ENCODE results near the gene LIPT1.
"Not testable (repeated sequence)": the region's sequence is repeated elsewhere in the genome, so short reads cannot be mapped to it uniquely, and the experiment has no call there.

Gene LIPT1

DNA sequence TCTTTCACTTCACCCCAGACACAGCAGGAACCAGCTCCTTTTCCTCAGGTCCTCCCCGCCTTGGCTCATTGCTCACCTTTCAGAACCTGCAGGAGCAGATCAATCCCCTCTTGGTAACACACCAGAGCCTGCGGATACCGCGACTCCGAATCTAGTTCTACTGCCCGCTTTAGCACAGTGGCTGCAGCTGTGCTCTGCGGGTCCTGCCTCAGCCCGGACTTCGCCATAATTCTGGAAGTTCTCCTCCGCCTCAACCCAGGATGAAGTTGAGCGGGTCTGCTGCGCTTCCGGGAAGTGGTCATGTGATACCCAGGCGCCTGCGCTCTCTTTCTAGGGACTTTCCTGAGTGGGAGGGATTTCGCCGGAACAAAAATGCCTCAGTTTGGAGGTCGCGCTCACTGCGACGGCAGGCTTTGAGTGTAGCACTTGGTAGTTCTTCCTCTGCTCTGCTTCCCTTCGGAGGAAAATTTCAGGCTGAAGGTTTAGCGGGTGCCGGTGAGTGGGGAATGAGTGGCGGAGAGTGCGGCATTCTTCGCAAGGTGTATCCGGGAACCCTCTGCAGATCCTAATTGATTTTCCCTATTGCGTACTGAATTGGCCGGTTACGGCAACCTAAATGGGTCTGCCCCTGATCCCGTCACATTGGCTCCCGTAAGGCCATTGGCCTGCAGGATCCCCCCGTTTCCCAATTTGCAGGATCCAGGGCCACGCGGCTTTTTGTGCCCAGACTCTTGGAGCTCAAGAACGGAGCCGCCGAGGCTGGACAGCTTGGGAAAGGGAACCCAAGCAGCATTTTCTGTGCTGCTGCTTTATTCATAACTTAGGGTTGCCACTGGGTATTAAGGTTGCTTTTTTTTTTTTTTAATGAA is 26.2 kb downstream of the LIPT1 start, which contains the start of the genes MITD1 and MRPL30:
MITD1 (minus strand) TSS at position 304 of the 869 bp plus-strand sequence; CDS start at position 227, 77 bp downstream.
MRPL30 (plus strand) TSS at position 430 of the 869 bp plus-strand sequence. CDS start 5,020 bp downstream, outside the sequence.
- peak; percentile 88 for DNase-seq

- no peak for DNase-seq
Measured at GRCh38 chr2:99181624-99182000, 26.8 kb downstream of the LIPT1 start.

DNA sequence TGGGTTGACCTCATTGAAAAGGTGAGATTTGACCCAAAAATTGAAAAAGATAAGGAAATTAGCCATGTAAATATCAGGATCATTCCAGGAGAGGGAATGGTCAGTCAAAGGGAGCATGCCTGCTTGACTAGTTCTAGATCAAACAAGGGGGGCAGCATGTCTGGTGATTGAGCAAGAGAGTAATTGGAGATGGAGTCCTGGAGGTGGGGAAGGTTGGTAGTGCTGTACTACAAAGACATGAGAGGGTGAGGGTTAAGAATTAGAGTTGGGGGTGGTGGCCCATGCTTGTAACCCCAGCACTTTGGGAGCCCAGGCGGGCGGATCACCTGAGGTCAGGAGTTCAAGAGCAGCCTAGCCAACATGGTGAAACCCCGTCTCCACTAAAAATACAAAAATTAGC is 28.3 kb downstream of the LIPT1 start:
- DNase-seq = no peak

DNA sequence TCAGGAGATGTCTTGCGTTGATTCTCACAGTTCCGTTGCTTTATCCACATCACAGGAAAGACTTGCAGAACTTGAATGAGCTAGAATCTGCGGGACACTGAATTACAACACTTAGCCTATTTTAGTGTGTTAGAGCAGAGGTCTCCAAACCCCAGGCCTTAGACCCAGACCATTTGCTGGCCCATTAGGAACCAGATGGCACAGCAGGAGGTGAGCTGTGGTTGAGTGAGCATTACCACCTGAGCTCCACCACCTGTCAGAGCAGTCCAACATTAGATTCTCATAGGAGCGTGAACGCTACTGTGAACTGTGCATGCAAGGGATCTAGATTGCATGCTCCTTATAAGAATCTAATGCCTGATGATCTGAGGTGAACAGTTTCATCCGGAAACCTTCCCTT is 30.0 kb downstream of the LIPT1 start:
- DNase-seq = no peak

DNA sequence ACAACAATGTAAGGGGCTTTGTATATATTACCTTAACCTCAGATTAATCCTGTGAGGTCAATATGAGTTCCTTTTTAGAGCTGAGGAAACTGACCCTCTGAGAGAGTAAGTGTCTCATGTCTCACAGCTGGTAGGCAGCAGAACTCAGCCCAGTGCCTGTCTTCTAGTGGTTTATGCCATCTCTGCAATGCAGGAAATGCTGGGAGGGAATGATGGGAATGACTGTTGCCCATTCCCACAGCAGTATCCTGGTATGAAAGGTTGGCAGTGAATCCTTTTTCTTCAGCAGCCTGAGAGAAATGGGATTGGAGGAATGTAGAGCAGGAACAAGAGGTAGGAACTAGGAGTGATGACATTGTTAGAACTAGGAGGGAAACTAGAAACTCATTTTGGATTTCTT is 32.2 kb downstream of the LIPT1 start:
- DNase-seq = no peak

DNA sequence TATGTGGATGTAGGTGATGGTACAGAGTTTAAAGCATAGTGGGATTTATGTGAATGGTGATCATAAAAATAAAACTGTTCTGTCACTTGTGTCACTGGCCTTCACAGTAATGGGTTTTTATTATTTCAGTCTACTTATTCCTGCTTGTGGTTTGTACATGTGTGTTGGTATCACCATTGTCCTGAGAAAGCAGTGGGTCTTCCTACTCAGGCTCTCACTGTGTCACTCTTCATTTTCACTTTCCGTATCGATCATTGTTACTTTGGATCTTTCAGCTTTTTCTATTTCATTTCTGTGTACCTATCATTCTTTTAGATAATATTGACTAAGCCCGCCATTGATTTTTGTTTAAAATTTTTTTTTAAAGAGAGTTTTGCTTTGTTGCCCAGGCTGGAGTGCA is 33.6 kb downstream of the LIPT1 start:
- no peak for DNase-seq

- DNase-seq = no peak
Measured at GRCh38 chr2:99190548-99190947, 35.8 kb downstream of the LIPT1 start.

- DNase-seq = not testable (repeated sequence)
Measured at GRCh38 chr2:99192364-99192763, 37.6 kb downstream of the LIPT1 start.

DNA sequence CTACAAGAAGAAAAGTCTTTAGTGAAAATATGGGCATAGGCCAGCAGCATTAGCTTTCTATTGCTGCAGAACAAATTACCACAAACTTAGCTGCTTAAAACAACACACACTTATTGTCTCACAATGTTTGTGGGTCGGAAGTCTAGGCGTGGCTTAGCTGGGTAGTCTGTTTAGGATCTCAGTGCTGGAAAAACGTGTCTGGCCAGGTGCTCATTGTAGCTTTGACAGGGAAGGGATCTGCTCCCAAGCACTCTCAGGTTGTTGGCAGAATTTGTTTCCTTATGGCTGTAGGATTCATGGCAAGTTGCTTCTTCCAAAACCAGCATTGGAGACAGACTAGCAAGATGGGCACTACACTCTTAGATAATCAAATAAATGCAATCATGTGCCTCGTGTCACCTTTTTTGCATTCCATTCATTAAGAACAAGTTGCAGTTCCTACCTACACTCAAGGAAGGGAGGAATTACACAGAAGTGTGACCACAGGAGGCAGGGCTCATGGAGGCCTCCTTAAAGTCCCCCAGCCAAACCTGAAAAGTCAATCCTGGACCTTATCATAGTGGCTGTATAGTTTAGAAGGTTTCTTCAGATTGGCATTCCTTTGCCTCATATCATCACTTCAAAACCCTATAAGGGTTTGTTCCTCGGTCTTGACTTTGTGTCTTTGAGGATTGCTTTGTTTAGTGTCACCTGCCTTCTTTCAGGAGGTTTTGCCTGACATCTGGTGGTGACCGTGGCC is 43.5 kb downstream of the LIPT1 start:
- no peak for DNase-seq

DNA sequence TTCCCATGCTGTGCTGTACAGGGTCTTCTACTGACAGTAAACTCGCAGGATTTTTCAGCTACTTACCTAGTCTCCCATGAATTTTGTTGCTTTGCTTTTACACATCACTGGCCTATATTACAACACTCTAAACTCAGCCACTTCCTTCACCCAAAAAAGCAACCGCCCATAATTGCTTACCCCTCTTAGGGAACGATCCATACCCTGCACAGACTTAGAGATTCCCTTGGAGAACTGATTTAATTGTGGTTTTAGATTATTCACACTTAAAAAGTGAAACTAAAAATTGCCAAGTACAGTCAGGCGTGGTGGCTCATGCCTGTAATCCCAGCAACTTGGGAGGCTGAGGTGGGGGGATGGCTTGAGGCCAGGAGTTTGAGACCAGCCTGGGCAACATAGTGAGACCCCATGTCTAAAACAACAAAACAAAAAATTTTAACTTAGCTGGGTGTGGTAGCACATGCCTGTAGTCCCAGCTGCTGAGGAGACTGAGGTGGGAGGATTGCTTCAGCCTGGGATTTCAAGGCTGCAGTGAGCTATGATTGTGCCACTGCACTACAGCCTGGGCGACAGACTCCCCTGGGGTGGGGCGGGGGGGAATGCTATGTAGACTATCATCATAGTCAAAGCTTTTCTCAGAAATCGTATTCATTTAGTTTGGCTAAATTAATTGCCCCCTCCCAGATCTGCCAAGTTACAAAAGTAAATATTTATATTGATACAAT is 45.5 kb downstream of the LIPT1 start:
- DNase-seq = no peak

DNA sequence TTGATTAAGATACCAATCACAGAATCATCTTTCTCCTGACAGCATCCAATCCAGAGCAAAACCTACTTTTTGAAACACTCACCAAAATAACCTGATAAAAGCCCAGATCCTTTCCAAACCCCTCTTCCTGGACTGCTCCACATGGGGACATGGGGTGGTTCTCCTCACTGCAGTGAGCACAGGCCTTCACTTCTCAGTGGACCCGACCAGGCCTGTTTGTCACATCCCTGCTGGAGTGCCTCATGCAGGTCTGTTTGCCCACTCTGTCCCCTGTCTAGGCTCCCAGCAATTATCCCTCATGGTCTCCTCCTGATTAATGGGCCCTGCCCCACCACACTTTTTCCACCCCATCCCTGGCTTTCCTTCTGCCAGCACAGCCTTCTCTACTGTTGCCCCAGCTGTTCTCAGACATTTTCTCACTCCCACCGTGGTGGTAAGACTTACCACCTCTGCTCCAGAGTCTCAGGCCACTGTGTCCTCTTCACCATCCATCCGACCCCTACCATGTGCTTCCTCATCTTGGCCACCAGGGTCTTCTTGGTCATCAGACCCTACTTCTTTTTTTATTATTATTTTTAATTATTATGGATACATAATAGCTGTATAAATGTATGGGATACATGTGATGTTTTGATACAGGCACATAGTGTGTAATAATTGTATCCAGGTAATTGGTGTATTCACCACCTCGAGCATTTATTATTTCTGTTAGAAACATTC is 47.4 kb downstream of the LIPT1 start:
- DNase-seq = no peak

DNA sequence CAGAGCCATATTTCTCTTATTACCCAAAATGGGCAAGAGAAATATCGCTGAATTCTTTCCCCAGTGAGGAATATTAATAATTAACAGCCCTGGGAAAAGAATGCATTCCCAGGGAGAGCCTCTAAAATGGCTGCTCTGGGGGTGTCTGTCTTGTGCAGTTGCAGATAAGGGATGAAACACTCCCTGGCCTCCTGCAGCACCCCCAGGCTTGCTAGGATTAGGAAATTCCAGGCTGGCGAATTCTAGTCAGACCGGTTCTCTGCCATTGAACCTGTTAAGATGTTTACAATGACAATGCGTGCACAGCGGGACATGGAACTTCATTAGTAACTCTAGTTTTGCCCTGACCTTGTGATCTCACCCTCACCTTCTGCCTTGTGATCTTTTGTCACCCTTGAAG is 50.7 kb downstream of the LIPT1 start:
- no peak for DNase-seq

Measured in NCI-H1092 (cell line).